Measurements from ENCODE around the gene MAGEA3.

DNA sequence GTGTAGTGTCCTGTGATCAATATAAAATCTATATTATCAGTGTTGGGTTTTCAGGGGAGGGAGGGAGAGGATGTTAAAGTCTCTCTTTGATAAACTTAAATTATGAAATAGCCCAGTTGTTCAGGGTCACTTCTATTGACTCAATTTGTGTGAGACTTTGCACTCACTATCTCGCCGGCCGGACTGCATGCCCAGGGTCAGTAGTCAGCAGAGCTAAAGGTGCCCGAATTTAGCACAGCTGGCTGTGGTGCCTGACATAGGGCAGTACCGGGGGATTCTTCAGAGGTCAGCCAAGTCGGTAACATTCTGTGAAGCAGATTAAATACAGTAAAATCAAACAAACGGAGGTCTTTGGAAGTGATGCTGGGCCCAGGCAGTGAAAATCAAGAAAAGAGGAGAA is 41.7 kb upstream of the MAGEA3 start:
- TF ChIP-seq, protein P1, sequence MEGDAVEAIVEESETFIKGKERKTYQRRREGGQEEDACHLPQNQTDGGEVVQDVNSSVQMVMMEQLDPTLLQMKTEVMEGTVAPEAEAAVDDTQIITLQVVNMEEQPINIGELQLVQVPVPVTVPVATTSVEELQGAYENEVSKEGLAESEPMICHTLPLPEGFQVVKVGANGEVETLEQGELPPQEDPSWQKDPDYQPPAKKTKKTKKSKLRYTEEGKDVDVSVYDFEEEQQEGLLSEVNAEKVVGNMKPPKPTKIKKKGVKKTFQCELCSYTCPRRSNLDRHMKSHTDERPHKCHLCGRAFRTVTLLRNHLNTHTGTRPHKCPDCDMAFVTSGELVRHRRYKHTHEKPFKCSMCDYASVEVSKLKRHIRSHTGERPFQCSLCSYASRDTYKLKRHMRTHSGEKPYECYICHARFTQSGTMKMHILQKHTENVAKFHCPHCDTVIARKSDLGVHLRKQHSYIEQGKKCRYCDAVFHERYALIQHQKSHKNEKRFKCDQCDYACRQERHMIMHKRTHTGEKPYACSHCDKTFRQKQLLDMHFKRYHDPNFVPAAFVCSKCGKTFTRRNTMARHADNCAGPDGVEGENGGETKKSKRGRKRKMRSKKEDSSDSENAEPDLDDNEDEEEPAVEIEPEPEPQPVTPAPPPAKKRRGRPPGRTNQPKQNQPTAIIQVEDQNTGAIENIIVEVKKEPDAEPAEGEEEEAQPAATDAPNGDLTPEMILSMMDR (conservative IDR thresholded peaks at IDR 0.05 in 1 of 2, IDR thresholded peaks at IDR 0.05 in 1 of 2; ENCODE audit: extremely low read depth in 1 of 2, insufficient read depth in 1 of 2, low read depth in 1 of 2, low read length in 2 of 2) = no peak
- TF ChIP-seq EZH2 (IDR thresholded peaks at IDR 0.05; ENCODE audit: borderline replicate concordance, low read length) = no peak
